HG03558 (cell line): ENCODE results near the gene MMP25.
"Not testable (repeated sequence)": the region's sequence is repeated elsewhere in the genome, so short reads cannot be mapped to it uniquely, and the experiment has no call there.

ENCODE experiments used
- ATAC-seq: cut with Tn5 transposase; IDR thresholded peaks from one replicate; pipeline ENCODE4 v1.9.1; 2021; ENCODE audit warnings: moderate number of reproducible peaks; ENCODE audit not compliant: unreplicated experiment; ENCODE audit errors: extremely low read depth

The MMP25 gene

DNA sequence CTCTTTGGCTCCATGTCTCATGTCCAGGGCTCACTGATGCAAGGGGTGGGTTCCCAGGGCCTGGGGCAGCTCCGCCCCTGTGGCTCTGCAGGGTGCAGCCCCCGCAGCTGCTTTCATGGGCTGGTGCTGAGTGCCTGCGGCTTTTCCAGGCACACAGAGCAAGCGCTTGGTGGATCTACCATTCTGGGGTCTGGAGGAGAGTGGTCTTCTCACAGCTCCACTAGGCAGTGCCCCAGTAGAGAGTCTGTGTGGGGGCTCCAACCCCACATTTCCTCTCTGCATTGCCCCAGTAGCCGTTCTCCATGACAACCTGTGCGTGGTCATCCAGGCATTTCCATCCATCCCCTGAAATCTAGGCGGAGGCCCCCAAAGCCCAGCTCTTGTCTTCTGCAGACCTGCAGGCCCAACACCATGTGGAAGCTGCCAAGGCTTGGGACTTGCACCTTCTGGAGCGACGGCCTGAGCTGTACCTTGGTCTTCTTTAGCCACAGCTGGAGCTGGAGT is 24.3 kb downstream of the MMP25 start:
- no peak for ATAC-seq

DNA sequence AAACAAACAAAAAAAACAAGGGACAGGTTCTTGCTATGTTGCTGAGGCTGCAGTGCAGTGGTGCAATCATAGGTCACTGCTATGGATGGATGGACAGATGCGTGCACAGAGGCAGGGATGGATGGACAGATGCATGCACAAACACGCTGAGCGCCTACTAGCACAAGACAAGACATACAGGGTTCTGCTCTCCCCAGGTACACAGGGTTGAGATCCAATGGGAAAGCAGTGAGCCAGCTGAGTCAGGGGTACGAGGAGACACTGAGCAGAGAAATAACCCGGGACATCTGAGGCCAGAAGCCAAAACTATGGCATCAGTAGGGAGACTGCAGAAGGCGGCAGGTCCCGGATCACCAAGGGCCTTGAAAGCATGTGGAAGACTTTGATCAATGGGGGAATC is 25.3 kb downstream of the MMP25 start:
- ATAC-seq: no peak

DNA sequence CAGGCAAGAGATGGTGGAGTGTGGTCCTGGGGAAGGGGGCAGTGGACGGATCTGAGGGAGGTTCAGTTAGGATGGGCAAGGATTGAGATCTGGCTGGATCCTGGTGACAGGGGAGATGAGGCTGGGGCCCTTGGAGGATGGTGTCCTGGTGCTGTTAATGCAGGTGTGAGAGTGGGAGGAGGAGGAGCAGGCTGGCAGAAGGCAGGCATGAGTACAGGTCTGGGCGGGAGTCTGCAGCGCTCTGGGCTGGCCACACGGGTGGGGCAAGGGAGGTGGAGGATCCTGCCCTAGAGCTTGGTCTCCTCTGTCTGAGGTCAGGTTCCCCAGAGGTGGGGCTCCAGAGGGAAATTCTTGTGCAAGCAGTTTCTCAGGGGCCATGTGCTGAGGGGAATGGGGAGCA is 25.8 kb downstream of the MMP25 start:
- ATAC-seq: not testable (repeated sequence)

DNA sequence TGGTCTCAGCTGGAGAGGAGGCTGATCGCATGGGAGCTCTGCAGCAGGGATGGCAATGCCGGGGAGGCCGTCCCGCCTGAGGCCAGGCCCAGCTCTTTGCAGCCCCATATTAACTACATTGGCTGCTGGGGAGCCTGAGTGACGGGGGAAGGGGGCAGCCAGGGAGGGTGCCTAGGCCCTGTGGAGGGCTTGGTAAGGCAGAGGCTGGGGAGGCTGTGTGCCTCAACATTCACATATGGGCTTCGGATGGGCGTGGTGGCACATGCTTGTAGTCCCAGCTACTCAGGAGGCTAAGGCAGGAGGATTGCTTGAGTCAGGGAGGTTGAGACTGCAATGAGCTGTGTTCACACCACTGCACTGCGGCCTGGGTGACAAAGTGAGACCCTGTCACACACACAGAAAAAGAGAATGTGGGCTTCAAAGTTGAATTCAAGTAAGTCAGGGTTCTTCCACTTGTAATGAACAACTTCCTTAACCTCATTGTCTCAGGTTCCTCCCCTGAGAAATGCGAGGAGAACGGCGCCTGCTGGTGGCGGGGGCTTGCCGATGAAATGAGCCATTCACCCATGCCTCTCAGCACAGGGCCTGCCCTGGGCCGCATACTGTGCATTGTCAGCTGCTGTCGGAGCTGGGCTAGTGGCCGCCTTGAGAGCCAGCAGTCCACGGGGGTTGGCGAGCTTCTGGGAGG is 26.4 kb downstream of the MMP25 start:
- ATAC-seq: not testable (repeated sequence)

DNA sequence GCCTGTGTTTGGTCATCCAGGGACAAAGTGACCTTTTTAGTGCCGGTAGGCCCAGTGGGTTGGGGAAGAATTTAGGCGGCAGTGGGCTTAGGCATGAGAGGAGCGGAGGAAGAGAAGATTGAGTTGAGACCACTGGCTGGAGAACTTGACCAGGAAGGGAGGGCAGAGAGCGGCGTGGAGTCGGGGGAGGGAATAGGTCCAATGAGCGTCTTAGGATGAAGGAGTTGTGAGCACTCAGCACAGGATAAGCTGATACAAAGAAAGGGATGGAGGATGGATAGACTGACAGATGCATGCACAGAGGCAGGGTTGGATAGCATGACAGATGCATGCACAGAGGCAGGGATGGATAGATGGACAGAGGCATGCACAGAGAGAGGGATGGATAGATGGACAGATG is 27.1 kb downstream of the MMP25 start:
- ATAC-seq: no peak

DNA sequence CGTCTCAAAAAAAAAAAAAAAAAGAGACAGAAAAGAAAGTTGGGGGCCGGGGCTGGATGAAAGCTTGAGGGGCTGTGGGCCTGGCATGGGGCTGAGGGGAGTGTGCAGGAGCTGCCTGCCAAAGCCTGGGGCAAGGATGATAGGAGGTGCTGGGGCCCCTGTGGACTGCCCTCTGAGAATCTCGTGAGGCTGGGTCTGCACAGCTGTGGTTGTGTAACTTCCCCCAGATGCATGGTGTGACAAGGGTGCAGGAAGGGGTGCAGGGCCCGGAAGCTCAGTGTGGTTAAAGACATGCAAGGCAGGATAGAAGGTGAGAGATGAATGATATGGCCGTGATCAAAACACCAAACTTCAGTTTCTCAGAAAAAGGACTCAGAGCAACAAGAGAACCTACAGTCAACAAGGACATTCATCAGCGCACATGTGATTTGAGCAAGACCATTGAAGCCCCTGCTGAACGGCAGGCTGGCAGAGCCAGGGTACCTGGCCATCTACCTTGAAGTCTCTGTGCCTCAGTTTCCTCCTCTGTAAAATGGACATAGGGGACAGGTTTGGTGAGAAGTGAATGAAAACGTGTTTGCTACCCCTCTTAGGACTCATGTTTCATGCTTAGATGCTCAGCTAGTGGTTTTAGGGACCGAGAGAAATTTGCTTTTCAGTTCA is 28.6 kb downstream of the MMP25 start:
- ATAC-seq: no peak

DNA sequence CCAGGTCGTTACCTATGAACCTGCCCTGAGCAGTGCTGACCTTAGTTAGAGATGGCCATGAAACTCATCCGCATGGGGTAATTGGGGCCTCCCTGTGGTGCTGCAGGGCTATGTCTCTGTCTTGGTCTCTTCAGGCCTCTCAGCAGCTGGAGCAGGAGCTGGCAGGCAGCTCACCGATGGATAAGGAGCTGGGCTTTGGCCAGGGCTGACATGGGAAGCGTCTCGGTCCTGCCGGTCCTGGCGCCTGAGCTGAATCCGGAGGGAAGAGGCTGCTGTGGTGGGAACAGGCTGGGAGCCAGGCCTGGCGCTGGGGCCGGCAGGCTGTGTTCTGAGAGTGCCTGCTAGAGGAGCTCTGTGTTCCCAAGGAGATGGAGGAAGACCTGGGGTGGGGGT is 29.2 kb downstream of the MMP25 start:
- no peak for ATAC-seq

DNA sequence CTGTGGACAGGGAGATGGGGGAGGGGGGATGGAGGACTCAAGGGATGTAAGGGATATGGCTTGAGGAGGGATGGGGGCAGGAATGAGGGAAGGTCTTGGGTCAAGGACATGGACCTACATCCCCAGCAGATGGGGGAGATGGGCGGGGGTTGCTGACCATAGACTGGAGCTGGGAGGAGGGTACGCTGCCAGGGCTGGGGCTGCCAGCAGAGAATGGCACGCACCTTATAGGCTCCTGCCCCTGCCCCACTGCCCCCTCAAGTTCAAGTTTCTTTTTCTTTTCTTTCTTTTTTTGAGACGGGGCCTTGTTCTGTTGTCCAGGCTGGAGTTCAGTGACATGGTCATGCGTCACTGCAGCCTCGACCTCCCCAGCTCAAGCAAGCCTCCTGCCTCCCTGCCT is 29.6 kb downstream of the MMP25 start:
- ATAC-seq: not testable (repeated sequence)

DNA sequence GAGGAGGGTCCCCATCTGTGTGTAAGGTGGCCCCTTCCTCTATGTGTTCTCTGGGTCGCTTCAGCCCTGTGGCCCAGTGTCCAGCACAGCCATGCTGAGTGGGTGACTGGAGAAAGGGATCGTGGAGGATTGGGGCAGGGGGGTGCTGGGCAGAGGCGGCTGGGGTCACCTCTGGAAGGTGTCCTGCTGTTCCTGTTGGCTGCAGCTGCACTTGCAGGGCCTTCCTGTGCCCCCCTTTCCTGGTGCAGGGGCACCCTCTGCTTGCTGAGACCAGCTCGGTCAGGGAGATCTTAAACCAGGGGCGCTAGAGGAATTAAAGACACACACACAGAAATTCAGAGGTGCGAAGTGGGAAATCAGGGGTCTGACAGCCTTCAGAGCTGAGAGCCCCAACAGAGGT is 30.2 kb downstream of the MMP25 start:
- no peak for ATAC-seq

DNA sequence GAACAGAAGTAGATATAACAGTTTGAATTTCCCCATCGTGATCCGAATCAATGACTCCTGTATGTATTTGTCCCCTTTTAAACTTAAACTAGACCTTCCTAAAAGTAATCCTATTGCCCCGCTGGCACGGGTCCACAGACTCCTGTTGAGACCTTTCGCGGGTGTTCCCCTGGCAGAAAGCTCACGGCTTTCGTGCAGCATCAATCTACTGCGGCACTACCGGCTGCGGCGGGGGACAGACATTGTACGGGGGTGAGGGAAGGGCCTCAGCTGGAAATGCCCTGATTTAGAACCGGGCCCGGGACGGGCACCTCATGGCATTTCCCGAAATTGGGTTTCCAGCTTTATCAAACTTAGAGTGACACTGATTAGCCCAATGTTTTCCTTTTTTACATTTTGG is 33.7 kb downstream of the MMP25 start:
- ATAC-seq: no peak

DNA sequence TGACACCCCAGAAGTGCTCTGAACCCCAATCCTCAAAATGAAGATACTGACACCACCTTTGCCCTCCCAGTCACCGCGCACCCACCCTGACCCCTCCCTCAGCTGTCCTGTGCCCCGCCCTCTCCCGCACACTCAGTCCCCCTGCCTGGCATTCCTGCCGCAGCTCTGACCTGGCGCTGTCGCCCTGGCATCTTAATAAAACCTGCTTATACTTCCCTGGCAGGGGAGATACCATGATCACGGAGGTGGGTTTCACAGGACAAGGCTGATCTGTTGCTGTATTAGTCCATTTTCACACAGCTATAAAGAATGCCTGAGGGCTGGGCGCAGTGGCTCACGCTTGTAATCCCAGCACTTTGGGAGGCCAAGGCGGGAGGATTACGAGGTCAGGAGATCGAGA is 35.6 kb downstream of the MMP25 start:
- not testable (repeated sequence) for ATAC-seq

DNA sequence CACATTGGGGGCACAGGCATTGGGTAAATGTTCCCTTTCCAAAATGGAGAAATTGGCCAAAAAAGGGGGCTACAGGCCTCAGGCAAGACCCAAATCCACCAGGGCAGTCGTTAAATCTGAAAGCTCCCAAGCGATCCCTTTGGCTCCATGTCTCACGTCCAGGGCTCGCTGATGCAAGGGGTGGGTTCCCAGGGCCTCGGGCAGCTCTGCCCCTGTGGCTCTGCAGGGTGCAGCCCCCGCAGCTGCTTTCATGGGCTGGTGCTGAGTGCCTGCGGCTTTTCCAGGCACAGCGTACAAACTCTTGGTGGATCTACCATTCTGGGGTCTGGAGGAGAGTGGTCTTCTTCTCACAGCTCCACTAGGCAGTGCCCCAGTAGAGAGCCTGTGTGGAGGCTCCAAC is 37.0 kb downstream of the MMP25 start:
- not testable (repeated sequence) for ATAC-seq

DNA sequence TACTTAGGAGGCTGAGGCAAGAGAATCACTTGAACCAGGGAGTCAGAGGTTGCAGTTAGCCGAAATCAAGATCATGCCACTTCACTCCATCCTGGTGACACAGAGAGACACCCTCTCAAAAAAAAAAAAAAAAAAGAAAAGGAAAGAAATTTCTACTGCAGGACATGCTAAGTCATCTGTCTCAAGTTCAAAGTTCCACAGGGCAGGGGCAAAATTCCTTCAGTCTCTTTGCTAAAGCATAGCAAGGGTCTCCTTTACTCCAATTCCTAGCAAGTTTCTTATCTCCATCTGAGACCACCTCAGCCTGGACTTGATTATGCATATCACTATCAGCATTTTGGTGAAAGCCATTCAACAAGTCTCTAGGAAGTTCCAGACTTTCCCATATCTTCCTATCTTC is 38.1 kb downstream of the MMP25 start:
- no peak for ATAC-seq

DNA sequence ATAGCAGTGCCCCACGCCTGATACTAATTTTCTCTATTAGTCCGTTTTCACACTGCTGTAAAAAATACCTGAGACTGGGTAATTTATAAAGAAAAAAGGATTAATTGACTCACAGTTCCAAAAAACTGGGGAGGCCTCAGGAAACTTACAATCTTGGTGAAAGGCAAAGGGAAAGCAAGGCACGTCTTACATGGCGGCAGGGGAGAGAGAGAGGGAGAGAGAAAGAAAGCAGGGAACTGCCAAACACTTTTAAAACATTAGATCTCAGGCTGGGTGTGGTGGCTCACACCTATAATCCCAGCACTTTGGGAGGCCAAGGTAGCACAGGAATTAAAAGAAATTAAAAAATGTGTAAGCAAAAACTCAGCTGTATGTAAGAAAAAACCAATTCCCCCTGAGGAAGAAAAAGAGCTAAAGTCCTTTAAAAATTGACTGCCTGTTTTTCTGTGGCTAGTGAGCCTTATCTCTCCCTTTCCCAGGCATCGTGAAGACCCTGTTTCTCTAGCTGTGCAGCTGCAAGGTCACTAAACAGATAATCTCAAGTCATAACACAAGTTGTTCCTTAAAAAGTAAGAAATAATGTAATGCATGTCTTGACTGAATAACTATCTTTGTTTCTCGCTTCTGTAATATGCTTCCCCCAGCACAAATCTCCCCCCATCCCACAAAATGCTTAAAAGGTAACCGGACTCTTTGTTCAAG is 38.8 kb downstream of the MMP25 start:
- ATAC-seq: no peak

DNA sequence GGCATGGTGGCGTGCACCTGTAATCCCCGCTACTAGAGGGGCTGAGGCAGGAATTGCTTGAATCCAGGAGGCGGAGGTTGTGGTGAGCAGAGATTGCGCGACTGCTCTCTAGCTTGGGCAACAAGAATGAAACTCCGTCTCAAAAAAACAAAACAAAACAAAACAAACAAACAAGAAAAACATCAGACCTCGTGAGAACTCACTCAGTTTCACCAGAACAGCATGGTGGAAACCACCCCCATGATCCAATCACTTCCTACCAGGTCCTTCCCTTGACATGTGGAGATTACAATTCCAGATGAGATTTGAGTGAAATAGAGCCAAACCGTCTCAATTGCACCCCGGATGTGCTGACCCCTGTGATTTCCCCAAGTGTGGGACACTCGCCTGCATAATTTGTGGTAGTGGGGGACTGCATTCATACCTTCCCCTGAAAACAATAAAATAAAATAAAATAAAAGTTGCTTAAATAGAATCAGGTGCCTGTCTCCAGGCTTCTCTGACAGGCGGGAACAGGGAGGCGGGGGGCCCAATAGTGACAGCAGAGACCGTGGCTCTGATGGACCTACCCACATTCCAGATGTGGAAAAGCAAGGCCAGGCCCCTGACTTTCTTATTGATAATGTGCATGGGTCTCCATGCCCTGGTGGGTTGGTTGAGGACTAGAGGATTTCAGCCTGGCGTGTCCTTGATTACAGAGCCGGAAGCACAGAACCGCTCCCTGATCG is 39.7 kb downstream of the MMP25 start:
- ATAC-seq: no peak

DNA sequence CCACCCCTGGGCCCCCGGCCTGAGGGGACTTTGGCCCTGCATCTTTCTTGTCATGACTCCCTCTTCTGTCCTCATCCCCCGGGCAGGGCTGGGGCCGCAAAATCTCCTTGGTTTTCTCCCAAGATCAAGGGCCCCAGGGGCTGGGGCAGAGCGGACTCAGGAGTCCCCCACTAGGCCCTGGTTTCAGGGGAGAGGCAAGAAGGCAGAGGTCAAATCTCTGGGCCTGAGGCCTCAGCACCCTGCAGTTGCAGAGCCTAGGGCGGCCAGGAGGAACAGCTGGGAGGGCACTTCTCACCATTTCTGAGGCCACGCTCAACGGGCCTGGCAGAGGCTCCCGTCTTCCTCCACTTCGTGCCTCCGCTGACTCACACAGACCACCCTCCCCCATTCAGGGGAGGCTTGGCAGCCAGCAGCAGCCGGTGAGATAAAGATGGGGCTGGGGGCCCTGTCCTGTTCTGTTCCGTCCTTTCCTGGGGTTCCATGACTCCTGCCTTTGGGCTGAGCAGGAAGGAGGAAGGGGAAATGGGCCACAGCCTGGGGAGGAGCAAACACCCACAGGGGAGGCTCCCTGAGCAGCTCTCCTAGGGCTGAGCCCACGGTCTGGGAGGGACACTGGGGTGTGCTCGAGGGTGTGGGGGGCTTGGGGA is 40.4 kb downstream of the MMP25 start:
- no peak for ATAC-seq

DNA sequence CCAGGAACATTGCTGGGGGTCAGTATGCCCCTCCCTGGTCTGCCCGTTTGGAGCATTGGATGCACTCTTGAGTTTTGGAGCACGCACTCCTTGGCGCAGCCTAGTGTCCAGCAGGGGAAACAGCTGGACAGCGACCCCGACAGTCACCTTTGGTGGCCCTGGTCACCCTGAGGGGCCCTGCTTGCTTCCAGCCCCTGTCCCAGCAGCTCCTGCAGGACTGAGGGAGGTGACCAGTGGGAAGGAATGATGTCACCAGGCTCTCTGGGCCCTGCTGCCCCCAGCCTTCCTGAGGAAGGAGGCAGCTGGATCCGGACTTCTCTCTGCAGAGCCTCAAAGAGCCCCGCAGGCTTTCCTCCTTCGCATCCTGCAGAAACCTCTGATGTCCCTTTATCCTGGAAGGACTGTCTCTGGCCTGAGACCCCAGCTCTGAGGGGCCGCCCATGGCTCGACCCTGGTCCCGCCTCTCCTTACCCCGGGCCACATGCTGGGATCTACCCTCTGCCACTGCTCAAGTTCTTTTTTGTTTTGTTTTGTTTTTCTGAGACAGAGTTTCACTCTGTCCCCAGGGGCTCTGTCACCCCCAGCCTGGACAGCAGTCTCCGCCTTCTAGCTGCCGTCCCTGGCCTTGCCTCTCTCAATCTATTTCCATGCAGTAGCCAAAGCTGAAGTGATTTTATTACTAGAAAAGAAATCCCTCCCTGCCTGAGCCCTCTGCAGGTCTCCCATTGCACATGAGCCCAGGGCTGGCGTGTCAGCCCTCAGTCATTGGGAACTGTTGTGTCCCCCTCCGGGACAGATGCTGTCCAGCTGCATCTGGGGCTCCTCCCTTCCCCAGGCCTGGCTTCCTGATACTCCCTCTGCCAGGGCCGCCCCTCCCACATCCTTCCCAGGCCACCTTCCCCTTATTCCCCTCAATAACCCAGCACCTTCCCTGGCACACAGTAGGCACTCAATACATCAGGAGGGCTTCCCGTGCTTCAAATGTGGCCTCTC is 41.2 kb downstream of the MMP25 start:
- ATAC-seq: no peak

DNA sequence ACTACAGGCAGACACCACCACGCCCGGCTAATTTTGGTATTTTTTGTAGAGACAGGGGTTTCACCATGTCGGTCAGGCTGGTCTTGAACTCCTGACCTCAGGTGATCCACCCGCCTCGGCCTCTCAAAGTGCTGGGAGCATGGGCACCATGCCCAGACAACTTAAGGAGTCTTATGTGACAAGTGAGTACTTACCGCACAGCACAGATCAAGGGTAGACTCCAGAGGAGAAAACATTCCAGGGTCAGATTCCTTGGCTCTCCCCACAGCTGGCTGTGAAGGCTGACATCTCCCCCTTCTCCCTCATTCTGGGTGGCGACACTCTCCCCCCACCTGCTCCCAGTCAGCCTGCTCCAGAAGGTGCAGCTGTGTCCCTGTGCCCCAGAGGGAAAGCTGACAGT is 42.1 kb downstream of the MMP25 start:
- ATAC-seq: no peak
